ENCODE results near the gene NECTIN3.

GRCh38 chr3:111035902-111036301 is 35.7 kb upstream of the NECTIN3 start:
- TF ChIP-seq CTCF (IDR thresholded peaks at IDR 0.05) (no peak), POLR2A (IDR thresholded peaks at IDR 0.05) (no peak)
